Measurements from ENCODE around the gene SNTA1.
"Not testable (repeated sequence)": the region's sequence is repeated elsewhere in the genome, so short reads cannot be mapped to it uniquely, and the experiment has no call there.

SNTA1 gene

DNA sequence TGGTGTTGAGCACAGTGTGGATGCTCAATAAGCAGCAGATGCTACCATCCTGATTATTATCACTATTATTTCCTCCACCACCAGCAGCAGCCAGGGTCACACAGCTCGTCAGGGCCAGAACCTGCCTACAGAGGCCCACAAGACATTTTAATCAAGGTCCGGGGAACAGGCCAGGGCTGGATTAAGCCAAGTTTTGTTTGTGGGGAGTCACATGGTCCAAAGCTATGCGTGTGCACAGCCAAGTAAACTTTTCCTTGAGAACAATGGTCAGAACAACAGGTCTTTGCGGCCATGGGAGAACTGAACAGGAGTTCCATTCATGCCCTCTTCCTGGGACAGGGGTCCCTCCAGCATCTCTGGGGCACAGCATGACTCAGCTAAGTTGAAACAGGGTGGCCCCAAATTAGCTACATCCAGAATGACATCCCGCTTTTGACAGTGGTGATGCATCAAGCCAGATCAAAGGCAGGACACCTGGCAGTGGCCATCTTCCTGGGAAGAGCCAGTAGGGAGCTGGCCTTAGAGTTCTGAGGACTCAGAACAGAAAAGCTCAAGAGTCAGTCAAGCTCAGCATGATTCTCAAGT, 11.7 kb downstream of the SNTA1 start:
- no peak for DNase-seq

DNA sequence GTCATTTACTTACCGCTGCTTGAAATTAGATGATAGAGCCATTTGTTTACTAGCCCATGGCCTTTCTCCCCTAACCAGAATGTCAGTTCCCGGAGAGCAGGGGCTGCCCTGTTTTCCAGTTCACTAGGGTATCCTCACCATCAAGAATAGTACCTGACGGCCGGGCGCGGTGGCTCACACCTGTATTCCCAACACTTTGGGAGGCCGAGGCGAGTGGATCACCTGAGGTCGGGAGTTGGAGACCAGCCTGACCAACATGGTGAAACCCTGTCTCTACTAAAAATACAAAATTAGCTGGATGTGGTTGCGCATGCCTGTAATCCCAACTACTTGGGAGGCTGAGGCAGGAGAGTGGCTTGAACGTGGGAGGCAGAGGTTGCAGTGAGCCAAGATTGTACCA, 19.7 kb downstream of the SNTA1 start:
- not testable (repeated sequence) for DNase-seq

DNA sequence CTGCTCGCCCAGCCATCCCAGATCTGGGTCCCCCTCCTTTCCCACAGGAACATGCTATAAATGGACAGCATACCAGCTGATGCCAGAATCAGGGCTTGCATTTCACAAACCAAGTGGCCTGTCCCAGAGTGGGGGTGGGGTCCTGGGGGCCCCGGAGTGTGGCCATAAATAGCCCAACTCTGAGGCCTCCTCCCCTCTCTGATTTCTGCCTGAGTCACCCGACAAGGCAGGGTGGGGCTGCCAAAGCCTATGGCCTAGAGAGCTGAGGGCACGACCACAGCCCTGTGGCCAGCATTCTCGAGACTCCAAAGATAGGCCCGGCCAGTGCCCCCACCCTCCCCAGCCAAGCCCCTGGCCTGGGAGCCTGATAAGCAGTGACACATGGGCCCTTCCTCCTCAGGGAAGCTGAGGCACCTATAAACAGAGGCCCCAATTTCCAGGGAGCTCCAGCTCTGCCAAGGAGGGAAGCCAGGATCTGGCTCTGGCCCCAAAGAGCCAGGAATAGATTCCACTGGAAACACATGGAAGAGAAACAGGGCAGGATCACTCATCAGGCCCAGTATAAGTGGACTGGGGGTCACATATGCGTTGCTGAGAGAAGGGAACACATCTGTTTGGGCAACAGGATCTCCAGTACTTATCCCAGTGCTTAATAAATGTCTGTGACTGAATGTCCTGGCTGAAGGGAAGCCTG, 20.3 kb downstream of the SNTA1 start:
- DNase-seq = peak; percentile 89

- DNase-seq = no peak
Observed at GRCh38 chr20:33419140-33419974, 24.2 kb downstream of the SNTA1 start.

DNA sequence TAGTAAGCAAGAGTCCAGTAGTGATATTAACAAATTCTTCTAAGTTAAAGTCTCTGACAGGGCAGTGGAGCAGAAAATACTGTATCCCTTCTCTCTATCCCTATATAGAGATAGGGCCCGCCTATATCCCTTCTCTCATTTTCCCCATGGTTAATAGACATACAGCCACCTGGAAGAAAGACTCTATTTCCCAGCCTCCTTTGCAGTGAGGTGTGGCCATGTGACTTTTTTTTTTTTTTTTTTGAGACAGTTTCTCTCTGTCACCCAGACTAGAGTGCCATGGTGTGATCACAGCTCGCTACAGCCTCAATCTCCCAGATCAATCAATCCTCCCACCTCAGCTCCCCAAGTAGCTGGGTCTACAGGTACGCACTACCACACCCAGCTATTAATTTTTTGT, 25.5 kb downstream of the SNTA1 start:
- DNase-seq = no peak

- DNase-seq = peak; percentile 37
Observed at GRCh38 chr20:33415948-33416347, 27.6 kb downstream of the SNTA1 start.

GRCh38 chr20:33412484-33412838, 31.1 kb downstream of the SNTA1 start:
- DNase-seq = no peak

GRCh38 chr20:33411711-33412483, 31.7 kb downstream of the SNTA1 start:
- DNase-seq = no peak

DNA sequence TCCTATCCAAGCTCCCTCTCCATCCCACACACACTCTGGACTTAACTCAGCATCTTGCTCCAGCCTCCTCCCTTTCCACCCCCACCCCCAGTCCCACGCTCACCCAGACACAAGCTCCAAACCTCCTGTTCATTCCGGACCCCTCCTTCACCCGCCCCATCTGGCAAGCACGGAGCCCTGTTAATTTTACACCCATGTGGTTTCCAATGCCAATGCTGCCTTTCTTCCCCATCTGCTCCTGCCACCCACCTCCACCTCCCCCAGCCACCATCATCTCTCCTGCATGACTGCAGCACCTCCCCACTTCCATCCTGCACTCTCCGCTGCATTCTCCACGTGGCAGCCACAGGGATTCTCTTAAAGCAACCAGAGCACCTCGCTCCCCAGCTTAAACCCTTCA, 32.3 kb downstream of the SNTA1 start:
- DNase-seq = no peak

DNA sequence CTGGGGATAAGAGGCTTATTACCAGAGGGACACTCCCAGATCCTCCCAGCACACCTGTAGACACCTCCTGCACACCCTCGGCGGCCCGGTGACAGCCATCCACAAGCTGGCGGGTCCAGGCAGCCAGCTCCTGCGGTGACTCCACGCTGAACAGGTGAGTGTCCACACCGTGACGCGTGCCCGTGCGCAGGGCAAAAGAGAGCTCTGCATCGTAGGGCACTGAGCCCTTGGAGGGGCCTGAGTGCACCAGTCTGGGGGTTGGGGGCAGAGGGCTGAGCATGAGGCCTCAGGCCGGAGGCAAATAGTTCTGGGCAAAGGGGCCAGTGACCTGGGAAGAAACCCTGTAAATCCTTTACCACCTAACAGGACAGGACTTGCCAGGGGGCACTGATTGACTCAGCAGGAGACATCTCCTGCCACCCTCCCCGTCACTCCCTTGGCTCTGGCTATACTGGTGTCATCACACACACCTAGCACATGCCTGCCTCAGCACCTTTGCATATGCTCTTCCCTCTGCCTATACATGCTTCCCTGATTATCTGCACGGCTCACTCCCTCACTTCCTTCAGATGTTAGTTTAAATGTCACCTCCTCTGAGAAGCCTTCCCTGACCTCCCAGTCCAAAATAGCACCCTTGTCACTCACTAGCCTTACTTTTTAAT, 33.4 kb downstream of the SNTA1 start:
- DNase-seq = no peak

DNA sequence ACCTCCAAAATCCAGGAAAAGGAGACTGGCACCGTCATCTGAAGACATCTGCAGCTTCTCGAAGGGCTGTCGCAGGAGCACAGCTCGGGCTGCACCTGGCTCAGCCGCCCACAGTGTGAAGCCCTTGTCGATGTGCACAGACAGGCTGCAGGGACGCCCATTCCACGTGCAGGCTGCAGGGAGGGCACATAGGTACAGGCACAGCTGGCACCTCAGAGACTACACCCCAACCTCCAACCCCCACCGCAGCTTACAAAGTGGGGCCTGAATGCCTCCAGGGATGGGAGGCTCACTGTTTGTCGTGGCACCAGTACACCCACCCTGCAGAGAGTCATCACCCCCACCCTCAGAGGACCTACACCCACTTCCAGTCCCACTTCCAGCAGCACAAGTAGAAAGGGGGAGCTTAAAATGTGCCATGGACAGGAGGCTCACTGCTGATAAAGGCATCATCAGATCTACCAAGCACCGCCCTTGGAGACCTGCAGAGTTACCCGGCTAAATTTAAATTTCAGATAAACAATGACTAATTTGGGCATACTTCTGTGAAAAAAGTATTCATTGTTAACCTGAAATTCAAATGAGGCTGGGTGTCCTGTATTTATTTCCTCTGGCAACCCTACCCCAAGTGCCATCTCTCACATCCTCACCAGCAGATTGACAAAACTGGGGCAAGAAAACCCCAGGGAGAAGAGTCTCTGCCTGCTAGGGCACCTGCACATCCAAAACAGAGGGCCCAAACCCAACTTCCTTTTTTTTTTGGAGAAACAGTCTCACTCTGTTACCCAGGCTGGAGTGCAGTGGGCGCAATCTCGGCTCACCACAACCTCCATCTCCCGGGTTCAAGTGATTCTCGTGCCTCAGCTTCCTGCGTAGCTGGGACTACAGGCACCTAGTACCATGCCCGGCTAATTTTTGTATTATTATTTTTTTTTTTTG, 34.6 kb downstream of the SNTA1 start:
- no peak for DNase-seq

DNA sequence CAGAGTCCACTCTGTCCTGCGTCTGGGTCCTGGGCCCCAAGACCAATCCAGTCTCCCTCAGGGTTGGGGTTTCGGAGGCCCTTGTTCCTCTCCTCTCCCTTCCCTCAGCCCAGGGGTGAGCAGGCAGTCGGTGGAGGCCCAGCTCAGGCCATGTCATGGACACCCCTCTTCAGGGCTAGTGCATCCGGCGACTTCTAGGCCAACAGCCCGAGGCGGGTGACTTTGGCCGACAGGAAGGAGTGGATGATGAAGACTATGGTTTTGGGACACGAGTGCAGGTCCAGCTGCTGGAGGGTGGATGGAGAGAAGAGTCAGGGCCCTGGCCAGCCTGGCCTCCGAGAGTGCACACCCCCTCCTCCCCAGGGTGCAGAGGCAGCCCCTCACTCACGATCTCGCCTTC, 35.2 kb downstream of the SNTA1 start:
- no peak for DNase-seq

DNA sequence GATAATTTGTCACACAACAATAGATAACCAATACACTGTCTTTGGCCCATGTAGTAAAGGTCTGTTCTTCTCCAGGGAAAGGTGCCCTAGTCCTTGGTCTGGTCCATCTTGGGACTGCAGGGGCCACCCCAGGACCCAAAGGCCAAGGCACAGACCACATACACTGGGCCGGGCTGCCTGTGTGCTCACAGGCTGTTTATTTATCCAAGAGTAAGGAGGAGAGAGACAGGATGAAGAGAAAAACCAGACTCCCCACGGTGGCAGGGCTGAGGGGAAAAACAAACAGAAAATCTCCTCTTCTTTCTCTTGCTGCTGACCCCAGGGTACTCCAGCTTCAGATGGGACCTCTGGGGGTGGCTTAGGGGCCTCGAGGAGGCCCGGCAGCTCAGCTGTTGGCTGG, 35.8 kb downstream of the SNTA1 start:
- no peak for DNase-seq

DNA sequence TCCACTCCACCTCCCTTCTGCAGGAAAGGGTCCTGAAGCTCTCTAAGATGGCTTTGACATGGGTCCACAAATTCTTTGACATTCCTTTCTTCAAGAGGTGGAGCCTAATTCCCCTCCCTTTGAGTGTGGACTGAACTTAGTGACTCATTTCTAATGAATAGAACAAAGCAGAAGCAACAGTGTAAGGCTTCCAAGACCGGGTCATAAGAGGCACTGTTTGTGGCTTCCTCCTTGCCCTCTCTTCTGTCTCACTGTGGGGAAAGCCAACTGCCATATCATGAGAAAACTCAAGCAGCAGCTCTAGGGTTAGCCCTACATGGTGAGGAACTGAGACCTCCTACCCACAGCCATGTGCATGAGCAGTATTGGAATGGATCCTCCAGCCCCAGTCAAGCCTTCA, 36.3 kb downstream of the SNTA1 start:
- no peak for DNase-seq

- DNase-seq = no peak
Observed at GRCh38 chr20:33404281-33404680, 39.3 kb downstream of the SNTA1 start.

GRCh38 chr20:33401921-33402369, 41.6 kb downstream of the SNTA1 start:
- DNase-seq = no peak

- peak; percentile 90 for DNase-seq
Observed at GRCh38 chr20:33401184-33401920, 42.2 kb downstream of the SNTA1 start, which contains the start of gene CDK5RAP1. CDK5RAP1 (minus strand) TSS chr20:33401519; CDS start chr20:33397064, 4,455 bp downstream.

DNA sequence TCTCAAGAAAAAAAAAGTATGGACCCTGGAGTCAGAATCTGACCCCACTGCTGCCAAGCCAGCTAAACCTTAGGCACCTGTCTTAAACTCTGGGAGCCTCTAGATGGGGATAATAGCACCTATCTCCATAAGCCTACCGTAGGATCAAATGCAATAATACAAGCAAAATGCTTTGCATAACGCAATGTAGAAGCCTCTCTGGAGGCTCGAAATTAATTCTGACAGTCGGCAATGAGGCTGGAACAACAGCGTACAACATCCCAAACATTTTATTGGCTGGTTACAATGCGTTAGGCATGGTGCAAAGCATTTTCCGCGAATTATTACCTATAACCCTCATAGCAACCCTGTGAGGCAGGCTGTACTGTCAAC, 42.8 kb downstream of the SNTA1 start:
- no peak for DNase-seq

- DNase-seq = no peak
Observed at GRCh38 chr20:33399924-33400323, 43.6 kb downstream of the SNTA1 start.

DNA sequence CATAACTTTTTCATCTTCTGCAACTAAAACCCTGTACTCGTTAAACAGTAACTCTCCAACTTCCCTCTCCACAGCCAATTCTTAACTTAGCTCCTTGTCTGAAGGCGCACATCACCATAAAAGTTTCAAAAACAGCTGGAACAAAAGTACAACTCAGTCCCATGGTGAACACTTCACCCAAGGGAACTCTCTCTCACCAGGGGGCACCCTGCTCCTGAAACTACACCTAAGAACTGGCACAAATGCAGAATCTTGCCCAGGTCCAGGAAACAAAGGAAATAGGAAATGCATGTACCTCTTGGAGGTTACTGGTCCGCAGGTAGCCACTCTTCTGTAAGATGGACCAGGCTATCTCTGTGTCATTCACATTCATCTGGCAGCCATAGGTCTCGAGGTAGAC, 48.8 kb downstream of the SNTA1 start:
- DNase-seq = no peak

All from fibroblast of skin of scalp (primary cell).